22Rv1 (cell line): Measurements from ENCODE around the gene SDK1.

ENCODE experiments used
- H3K27ac ChIP-seq: fragments of 450-650 bp; 2 replicates; pipeline ENCODE4 v1.5.1; 2017
- CTCF ChIP-seq: fragments of 450-650 bp; IDR thresholded peaks from 2 replicates; pipeline ENCODE4 v1.5.1; 2017; ENCODE audit warnings: mild to moderate bottlenecking
- ZFX ChIP-seq: fragments of 450-650 bp; IDR thresholded peaks from 2 replicates; pipeline ENCODE4 v1.6.1; 2017; ENCODE audit warnings: antibody characterized with exemption, borderline replicate concordance

The SDK1 gene

GRCh38 chr7:3540456-3541220, 239.6 kb downstream of the SDK1 start:
- TF ChIP-seq CTCF (no peak), ZFX (no peak)
- H3K27ac ChIP-seq, result no peak overlapping the region

DNA sequence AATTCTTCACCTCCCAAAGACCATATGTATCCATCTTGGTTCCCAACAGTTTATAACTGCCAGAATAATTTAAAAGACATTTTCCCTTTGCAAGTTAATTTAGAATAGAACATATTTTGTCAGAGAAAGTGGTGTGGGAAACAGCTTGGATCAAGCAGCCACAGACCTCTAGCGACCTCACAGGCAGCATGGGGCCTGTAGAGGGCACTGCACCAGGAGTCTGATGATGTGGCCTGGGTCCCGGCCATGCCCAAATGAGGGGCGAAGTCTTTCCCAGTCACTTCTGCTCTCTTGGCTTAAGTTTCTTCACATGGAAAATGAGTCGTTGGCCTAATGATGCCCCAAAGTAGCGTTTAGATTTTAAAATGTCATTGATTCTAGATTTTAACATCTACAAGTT, 243.2 kb downstream of the SDK1 start:
- TF ChIP-seq CTCF (peak; percentile 40), ZFX (no peak)
- H3K27ac ChIP-seq, result no peak overlapping the region

DNA sequence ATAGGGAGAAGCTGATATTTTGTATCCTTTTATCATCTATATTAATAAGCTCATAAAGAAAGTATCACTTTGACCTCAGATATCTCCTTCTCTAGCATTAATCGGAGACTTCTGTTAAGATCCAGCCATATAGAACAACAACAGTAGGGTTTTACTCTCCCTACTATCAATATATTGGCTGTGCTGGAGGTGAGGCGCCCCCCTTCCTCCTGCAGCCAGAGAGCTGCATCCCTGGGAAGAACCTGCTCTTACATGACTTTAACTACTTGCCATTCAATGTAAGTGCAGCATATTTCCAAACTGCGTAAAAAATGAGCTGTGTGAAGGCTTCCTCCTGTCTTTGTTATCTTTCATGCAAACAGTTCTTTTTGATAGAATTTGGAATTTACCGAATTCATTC, 247.8 kb downstream of the SDK1 start:
- H3K27ac ChIP-seq, result no peak overlapping the region
- no peak for TF ChIP-seq ZFX
- no peak for TF ChIP-seq CTCF

DNA sequence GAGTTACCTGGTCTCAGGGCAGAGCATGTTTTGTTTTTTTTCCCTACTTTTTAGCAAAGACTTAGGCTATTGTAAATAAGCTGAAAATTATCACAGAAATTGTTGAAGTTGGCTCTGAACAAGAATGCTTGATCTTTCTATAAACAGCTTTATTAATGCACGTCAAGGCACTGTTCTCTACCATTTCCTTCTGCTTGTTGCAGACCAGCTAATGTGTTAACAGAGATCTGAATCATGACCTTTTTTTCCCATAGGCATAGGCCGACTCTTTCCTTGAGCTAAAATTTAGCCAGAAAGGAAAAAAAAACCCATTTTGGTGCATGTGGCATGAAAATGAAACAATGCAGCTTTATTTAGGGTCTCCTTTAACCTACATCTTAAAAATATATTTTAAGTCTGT, 248.5 kb downstream of the SDK1 start:
- TF ChIP-seq CTCF (no peak), ZFX (no peak)
- H3K27ac ChIP-seq, result no peak overlapping the region

- TF ChIP-seq ZFX, result no peak
- TF ChIP-seq CTCF, result no peak
- no peak overlapping the region for H3K27ac ChIP-seq
Observed at GRCh38 chr7:3551536-3551935, 250.5 kb downstream of the SDK1 start.

DNA sequence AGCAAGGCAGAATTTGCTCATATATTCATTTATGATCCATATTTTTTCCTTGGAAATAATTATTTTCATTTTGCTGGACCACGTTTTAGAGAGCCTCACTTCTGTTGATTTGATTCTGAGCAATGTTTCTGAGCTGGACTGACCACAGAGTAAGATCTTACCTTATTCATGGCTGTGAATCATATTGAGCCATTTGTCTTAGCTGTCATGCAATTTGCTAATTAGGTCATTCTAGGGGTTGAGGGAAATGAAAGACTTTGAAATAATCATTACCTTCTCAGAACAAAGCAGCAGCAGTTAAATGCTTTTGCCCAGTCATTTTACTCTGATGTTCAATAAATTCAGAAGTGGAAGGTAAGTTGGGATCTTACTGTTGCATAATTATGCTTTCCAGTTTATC, 251.4 kb downstream of the SDK1 start:
- H3K27ac ChIP-seq, result no peak overlapping the region
- TF ChIP-seq CTCF (no peak), ZFX (no peak)

DNA sequence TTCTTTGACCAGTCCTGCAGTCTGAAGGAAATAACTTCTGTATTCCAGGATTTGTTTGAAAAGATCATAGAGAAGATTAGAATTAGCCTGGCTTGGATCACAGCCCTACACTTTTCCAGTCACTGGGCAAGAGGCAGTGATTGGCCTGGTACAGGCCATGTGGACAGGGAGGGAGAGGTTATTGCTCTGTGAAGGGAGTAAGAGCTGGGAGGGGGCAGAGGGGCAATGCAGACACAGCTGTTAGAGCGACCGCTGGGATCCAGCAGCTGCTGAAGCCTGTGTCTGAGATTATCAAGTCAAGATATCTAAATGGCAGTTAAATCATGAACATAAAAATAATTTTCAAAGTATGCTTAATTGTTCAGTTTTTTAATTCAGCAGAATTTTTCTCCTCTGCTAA, 257.3 kb downstream of the SDK1 start:
- no peak overlapping the region for H3K27ac ChIP-seq
- no peak for TF ChIP-seq ZFX
- TF ChIP-seq CTCF, result no peak
